Endothelial cell of umbilical vein (primary cell): Measurements from ENCODE around the gene LRFN2.

Experiments
- CTCF ChIP-seq, 2 donors: IDR thresholded peaks; 1 replicate in 1 of 2; 2 replicates in 1 of 2; pipeline ENCODE4 v1.5.1; 2011; ENCODE audit warnings: low read length in 2 of 2, mild to moderate bottlenecking in 2 of 2, moderate library complexity in 2 of 2, control low read depth in 1 of 2, inconsistent platforms in 1 of 2, low read depth in 1 of 2; ENCODE audit not compliant: insufficient read depth in 1 of 2; ENCODE audit errors: extremely low read depth in 1 of 2
- POLR2AphosphoS5 ChIP-seq: IDR thresholded peaks from 2 replicates; pipeline ENCODE4 v1.6.1; 2012; ENCODE audit warnings: low read depth, mild to moderate bottlenecking, control low read depth, low read length, moderate library complexity; ENCODE audit not compliant: insufficient read depth

DNA sequence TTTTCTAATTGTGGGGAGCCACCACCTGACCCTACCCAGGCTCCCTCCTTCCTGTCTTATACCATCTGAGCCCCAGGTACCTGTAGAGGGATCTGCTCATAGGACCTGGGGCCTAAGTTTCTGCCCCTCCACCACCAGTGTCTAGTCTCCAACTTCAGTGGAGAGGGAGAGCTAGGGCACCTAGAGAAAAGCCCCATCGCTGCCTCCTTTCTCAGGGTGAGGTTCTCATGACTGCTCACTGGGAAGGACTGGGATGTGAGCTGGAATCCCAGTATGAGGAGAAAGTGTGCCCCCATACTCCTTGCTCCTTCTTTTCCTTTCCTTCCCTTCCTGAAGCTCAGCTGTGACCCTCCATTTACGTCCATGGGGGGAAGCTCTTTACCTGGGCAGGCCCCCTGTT lies 231.6 kb downstream of the LRFN2 start:
- TF ChIP-seq CTCF (IDR thresholded peaks at IDR 0.05; ENCODE audit: extremely low read depth in 1 of 2, insufficient read depth in 1 of 2, low read depth in 1 of 2, low read length in 2 of 2) (no peak), POLR2AphosphoS5 (no peak)
